ENCODE data around the gene SEPTIN6. TPM values are rescaled to one million over a fixed set of nuclear protein-coding genes. Genes with fewer than 3 reads are reported as not detected.
A peak's percentile ranks its signal among the peaks of the same experiment; 100 is the strongest.

SEPTIN6 gene
- polyA plus RNA-seq, 6 donors from 2014 or later, result 78.8 to 189 (median 150) TPM

GRCh38 chrX:119659522-119659921, 33.4 kb downstream of the SEPTIN6 start:
- peaks cover 14 to 64% of the 10 kb centered on the region in 2 donors for H3K36me3 Mint-ChIP-seq
- H3K4me3 Mint-ChIP-seq, result peak overlapping the region in 1 of 8 donors; percentile 7
- ATAC-seq (ENCODE audit: low read depth in 2 of 2), result no peak

GRCh38 chrX:119655125-119655524, 37.8 kb downstream of the SEPTIN6 start:
- H3K4me1 Mint-ChIP-seq, result peaks cover 4 to 24% (median 5%) of the 10 kb centered on the region in 3 donors
- no peak for ATAC-seq (ENCODE audit: low read depth in 2 of 2)
- no peak for DNase-seq
- peak overlapping the region in 2 of 6 donors; percentile 56 to 84 for H3K27ac Mint-ChIP-seq
- H3K27me3 Mint-ChIP-seq, result no peaks in the 10 kb centered on the region
- peaks cover 0 to 1% (median 0%) of the 10 kb centered on the region in 7 donors for H3K9me3 Mint-ChIP-seq
- H3K36me3 Mint-ChIP-seq, result peaks cover 5 to 59% of the 10 kb centered on the region in 2 donors
- H3K4me3 Mint-ChIP-seq, result no peak overlapping the region

More at GRCh38 chrX:119659522-119659921, 33.4 kb downstream of the SEPTIN6 start:
- DNase-seq, result no peak
- Mint-ChIP-seq H3K4me1 (peaks cover 21 to 35% (median 29%) of the 10 kb centered on the region in 3 donors), H3K27me3 (no peaks in the 10 kb centered on the region), H3K9me3 (peaks cover 0 to 1% (median 0%) of the 10 kb centered on the region in 7 donors), H3K27ac (peak overlapping the region in 5 of 6 donors; percentile 4 to 88 (median 30))

DNA sequence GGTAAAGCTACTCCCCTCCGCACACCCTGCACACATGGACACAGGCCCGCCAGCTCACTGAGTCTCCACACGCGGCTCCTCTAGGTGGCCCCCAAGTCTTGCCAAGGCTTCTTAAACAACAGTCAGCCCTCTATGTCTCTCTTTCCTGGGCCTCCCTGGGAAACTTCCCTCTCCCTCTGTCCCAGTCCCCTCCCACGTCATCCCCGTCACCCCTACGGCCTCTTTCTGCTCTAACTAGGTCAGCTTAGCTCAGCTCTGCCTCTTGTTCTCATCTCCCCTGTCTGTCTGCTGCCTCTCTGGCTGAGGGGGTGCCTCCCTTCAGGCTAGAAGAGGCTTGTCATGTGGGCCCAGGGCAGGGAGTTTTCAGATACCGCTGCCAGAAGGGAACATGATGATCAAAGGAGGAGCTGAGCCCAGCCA, 38.8 kb downstream of the SEPTIN6 start:
- DNase-seq, result no peak
- H3K4me3 Mint-ChIP-seq, result no peak overlapping the region

DNA sequence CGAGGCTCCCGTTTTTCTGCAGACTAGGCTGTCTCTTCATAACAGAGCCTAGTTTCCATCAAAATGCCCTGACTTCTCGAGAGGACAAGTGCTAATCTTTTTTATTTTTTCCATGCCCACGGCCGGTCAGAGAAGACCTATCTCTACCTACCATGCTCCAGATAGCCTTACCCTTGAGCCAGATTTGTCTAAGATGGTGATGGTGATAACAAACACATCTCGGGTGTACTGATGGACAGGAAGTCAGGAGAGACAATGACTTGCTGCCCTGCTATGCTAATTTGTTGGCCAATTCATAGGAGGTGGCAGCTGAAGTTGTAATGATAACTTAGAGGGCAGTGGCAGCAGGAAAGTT, 44.6 kb downstream of the SEPTIN6 start:
- peaks cover 13 to 28% (median 26%) of the 10 kb centered on the region in 3 donors for H3K4me1 Mint-ChIP-seq
- DNase-seq (no peak), ATAC-seq (ENCODE audit: low read depth in 2 of 2) (no peak)
- peaks cover 0 to 1% (median 0%) of the 10 kb centered on the region in 7 donors for H3K9me3 Mint-ChIP-seq
- peak overlapping the region in 2 of 6 donors; percentile 66 to 77 for H3K27ac Mint-ChIP-seq
- peaks cover 8 to 24% of the 10 kb centered on the region in 2 donors for H3K36me3 Mint-ChIP-seq
- H3K4me3 Mint-ChIP-seq, result no peak overlapping the region
- H3K27me3 Mint-ChIP-seq, result no peaks in the 10 kb centered on the region

More for the DNA sequence above, 38.8 kb downstream of the SEPTIN6 start:
- Mint-ChIP-seq H3K9me3 (peaks cover 0 to 1% (median 0%) of the 10 kb centered on the region in 7 donors), H3K4me1 (peaks cover 4 to 23% (median 5%) of the 10 kb centered on the region in 3 donors), H3K36me3 (peaks cover 4 to 52% of the 10 kb centered on the region in 2 donors), H3K27me3 (no peaks in the 10 kb centered on the region), H3K27ac (peak overlapping the region in 3 of 6 donors; percentile 39 to 84 (median 66))
- no peak for ATAC-seq (ENCODE audit: low read depth in 2 of 2)

- Mint-ChIP-seq H3K9me3 (peaks cover 0 to 1% (median 0%) of the 10 kb centered on the region in 7 donors), H3K27ac (peak overlapping the region; percentile 15 to 97 (median 85)), H3K4me1 (peaks cover 13 to 28% (median 23%) of the 10 kb centered on the region in 3 donors), H3K4me3 (peak overlapping the region in 3 of 8 donors; percentile 36 to 51 (median 37)), H3K27me3 (no peaks in the 10 kb centered on the region), H3K36me3 (peaks cover 8 to 18% of the 10 kb centered on the region in 2 donors)
- peak; percentile 36 to 89 for ATAC-seq (ENCODE audit: low read depth in 2 of 2)
- no peak for DNase-seq
These were observed 45.2 kb downstream of the SEPTIN6 start for GRCh38 chrX:119647552-119648420.

GRCh38 chrX:119647089-119647488, 45.9 kb downstream of the SEPTIN6 start:
- Mint-ChIP-seq H3K4me3 (peak overlapping the region in 4 of 8 donors; percentile 13 to 42 (median 31)), H3K27me3 (no peaks in the 10 kb centered on the region), H3K36me3 (peaks cover 8 to 16% of the 10 kb centered on the region in 2 donors), H3K4me1 (peaks cover 13 to 30% (median 26%) of the 10 kb centered on the region in 3 donors), H3K27ac (peak overlapping the region in 5 of 6 donors; percentile 77 to 97 (median 90)), H3K9me3 (peaks cover 0 to 1% (median 0%) of the 10 kb centered on the region in 7 donors)
- DNase-seq (no peak), ATAC-seq (ENCODE audit: low read depth in 2 of 2) (no peak)

GRCh38 chrX:119646515-119646914, 46.5 kb downstream of the SEPTIN6 start:
- peak overlapping the region in 4 of 8 donors; percentile 26 to 47 (median 36) for H3K4me3 Mint-ChIP-seq
- peaks cover 13 to 35% (median 26%) of the 10 kb centered on the region in 3 donors for H3K4me1 Mint-ChIP-seq
- H3K36me3 Mint-ChIP-seq, result peaks cover 8 to 16% of the 10 kb centered on the region in 2 donors
- peaks cover 0 to 1% (median 0%) of the 10 kb centered on the region in 7 donors for H3K9me3 Mint-ChIP-seq
- ATAC-seq (ENCODE audit: low read depth in 2 of 2) (peak in 1 of 2 donors; percentile 53), DNase-seq (no peak)
- H3K27ac Mint-ChIP-seq, result peak overlapping the region; percentile 3 to 90 (median 66)
- H3K27me3 Mint-ChIP-seq, result no peaks in the 10 kb centered on the region

- Mint-ChIP-seq H3K27ac (peak overlapping the region in 2 of 6 donors; percentile 68 to 89), H3K27me3 (no peaks in the 10 kb centered on the region), H3K4me1 (peaks cover 28 to 54% (median 38%) of the 10 kb centered on the region in 3 donors), H3K4me3 (no peak overlapping the region), H3K9me3 (peaks cover 0 to 1% (median 0%) of the 10 kb centered on the region in 7 donors), H3K36me3 (peaks cover 6 to 25% of the 10 kb centered on the region in 2 donors)
- ATAC-seq (ENCODE audit: low read depth in 2 of 2) (no peak), DNase-seq (no peak)
These were observed 49.3 kb downstream of the SEPTIN6 start for GRCh38 chrX:119643696-119644095.

Other genes with a start within 250 kb of the SEPTIN6 start
- gene SLC25A5, start 224.7 kb downstream of the SEPTIN6 start, polyA plus RNA-seq (ENCODE audit: low read depth in 6 of 6), result 100 to 1,000 TPM; 309 to 601 (median 346) TPM
- 10 to 100 TPM in 5 of 6 donors, 1 to 10 TPM in 1; 5.3 to 26.8 (median 20.7) TPM for gene STEEP1, start 127.8 kb downstream of the SEPTIN6 start, polyA plus RNA-seq (ENCODE audit: low read depth in 6 of 6)
- gene UBE2A, start 118.6 kb downstream of the SEPTIN6 start, polyA plus RNA-seq (ENCODE audit: low read depth in 6 of 6), result 10 to 100 TPM; 61.8 to 98.9 (median 75.6) TPM
- gene NKRF, start 86.7 kb downstream of the SEPTIN6 start, polyA plus RNA-seq (ENCODE audit: low read depth in 6 of 6), result 1 to 10 TPM; 4.2 to 9.4 (median 7.1) TPM
- 10 to 100 TPM in 2 of 6 donors, 1 to 10 TPM in 4; 1.7 to 21.9 (median 8.7) TPM for gene SOWAHD, start 65.4 kb upstream of the SEPTIN6 start, polyA plus RNA-seq (ENCODE audit: low read depth in 6 of 6)
- gene RPL39, start 98.5 kb upstream of the SEPTIN6 start, polyA plus RNA-seq (ENCODE audit: low read depth in 6 of 6), result 1,000 to 10,000 TPM; 3,399 to 4,973 (median 4,743) TPM
- gene UPF3B, start 159.8 kb upstream of the SEPTIN6 start, polyA plus RNA-seq (ENCODE audit: low read depth in 6 of 6), result 10 to 100 TPM in 4 of 6 donors, 1 to 10 TPM in 2; 5.8 to 18.6 (median 11.5) TPM
- 10 to 100 TPM; 42.5 to 78.4 (median 60.5) TPM for gene RNF113A, start 178.6 kb upstream of the SEPTIN6 start, polyA plus RNA-seq (ENCODE audit: low read depth in 6 of 6)
- gene NDUFA1, start 178.7 kb upstream of the SEPTIN6 start, polyA plus RNA-seq (ENCODE audit: low read depth in 6 of 6), result 100 to 1,000 TPM; 268 to 457 (median 303) TPM
- not detected for gene AKAP14, start 202.7 kb upstream of the SEPTIN6 start, polyA plus RNA-seq (ENCODE audit: low read depth in 6 of 6)